Stromal cell of bone marrow (primary cell): ENCODE measurements around the gene NR1H2.
A peak's percentile ranks its signal among the peaks of the same experiment; 100 is the strongest.

ENCODE experiments used
- DNase-seq: peaks from one replicate; pipeline ENCODE4 v3.0.0-alpha.2; 2012; ENCODE audit warnings: low read depth

Gene NR1H2

DNA sequence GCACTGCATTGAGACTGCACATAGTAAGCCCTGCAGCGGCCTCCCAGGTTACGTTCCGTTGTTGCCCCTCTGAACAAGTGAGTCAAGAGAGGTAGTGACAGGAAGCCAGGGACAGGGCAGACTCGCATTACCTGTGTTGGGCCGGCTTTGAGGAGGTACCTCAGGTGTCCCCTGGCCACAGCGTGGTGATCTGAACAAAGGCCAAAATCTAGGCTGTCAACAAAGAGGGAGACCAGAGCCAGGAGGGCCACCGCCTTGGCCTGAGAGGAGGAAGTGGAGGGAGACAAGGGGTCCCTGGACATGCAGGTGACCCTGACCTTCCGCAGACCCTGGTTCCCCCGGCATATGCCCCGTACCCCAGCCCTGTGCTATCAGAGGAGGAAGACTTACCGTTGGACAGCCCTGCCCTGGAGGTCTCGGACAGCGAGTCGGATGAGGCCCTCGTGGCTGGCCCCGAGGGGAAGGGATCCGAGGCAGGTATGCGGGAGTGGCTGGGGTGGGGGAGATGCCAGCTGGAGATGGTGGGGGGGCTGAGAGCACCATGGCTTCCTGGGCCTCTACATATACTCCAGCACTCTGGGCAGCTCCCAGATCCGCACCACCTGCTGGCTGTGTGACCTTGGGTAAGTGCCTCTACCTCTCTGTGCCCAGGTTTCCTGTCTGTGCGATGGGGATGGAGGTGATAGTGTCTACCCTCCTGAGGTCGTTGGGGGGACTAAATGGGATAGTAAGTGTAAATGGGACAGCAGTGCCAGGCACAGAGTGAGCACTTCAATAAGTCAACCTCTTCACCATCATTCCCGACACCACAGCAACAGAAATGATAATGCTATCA is 47.2 kb downstream of the NR1H2 start:
- DNase-seq, result no peak

GRCh38 chr19:50425581-50425980 is 49.3 kb downstream of the NR1H2 start:
- no peak for DNase-seq

DNA sequence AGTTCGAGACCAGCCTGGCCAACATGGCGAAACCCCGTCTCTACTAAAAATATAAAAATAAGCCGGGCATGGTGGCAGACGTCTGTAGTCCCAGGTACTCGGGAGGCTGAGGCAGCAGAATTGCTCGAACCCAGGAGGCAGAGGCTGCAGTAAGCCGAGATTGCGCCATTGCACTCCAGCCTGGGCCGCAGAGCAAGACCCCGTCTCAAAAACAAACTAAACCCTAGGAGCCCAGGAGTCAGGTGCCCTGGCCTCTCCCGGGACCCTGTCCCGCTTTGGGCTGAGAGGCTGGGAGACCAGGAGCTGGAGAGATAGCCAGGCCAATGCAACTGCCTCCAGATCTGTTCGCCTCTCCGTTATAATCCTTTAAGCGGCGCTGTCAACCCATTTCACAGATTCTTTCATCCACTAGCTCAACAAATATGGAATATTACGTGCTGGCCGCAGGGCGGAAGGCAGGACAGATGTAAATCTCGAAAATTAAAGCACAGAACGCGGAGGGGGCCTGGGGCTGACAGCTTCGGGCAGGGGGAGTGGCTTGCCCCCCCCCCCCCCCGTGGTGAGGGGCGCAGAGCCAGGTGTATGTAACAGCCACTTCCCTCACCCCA is 51.2 kb downstream of the NR1H2 start:
- DNase-seq, result no peak

GRCh38 chr19:50427997-50428425 is 51.8 kb downstream of the NR1H2 start:
- DNase-seq, result peak; percentile 54

GRCh38 chr19:50428772-50429463 is 52.7 kb downstream of the NR1H2 start:
- no peak for DNase-seq

DNA sequence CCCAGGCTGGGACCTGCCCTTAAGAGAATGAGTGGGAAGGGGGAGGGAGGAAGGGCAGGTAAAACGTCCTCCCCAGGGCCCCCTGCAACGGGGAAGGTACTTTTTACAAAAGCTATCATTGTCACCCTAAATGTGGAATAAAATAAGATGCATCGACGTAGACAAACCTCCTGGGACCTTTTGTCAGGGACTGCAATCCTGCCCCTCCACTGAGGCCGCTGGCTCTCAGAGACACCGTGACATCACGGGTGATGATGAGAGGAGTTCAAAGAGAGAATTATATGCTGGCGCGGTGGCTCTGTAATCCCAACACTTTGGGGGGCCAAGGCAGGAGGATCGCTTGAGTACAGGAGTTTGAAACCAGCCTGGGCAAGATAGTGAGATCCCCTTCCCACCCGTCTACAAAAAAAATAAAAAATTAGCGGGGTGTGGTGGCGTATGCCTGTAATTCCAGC is 54.7 kb downstream of the NR1H2 start:
- DNase-seq, result no peak

- peak; percentile 27 for DNase-seq
Observed at GRCh38 chr19:50431343-50432220, 55.3 kb downstream of the NR1H2 start.

GRCh38 chr19:50432221-50433028 is 56.2 kb downstream of the NR1H2 start, which contains the start of gene MYBPC2:
Gene MYBPC2 (plus strand): TSS chr19:50432892. CDS start chr19:50432954, 62 bp downstream.
- DNase-seq, result no peak
